ENCODE results near the gene CMKLR1.

DNA sequence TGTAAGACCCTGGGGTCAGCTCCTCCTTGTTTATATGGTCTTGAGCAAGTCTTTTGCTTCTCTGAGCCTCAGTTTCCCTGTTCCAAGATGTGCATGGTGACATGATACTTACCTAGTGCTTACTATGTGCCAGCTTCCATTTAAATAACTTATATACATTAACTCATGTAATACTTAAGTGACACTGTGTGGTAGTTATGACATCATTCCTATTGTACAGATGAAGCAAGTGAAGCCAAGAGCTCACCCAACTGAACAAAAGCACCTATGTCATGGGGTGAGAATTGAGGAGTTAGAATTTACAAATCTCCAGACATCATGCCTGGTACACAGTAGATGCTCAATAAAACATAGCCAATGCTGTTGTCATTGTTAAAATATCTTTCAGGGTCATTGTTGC lies 41.3 kb upstream of the CMKLR1 start:
- TF ChIP-seq, protein P1, sequence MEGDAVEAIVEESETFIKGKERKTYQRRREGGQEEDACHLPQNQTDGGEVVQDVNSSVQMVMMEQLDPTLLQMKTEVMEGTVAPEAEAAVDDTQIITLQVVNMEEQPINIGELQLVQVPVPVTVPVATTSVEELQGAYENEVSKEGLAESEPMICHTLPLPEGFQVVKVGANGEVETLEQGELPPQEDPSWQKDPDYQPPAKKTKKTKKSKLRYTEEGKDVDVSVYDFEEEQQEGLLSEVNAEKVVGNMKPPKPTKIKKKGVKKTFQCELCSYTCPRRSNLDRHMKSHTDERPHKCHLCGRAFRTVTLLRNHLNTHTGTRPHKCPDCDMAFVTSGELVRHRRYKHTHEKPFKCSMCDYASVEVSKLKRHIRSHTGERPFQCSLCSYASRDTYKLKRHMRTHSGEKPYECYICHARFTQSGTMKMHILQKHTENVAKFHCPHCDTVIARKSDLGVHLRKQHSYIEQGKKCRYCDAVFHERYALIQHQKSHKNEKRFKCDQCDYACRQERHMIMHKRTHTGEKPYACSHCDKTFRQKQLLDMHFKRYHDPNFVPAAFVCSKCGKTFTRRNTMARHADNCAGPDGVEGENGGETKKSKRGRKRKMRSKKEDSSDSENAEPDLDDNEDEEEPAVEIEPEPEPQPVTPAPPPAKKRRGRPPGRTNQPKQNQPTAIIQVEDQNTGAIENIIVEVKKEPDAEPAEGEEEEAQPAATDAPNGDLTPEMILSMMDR (IDR thresholded peaks at IDR 0.05; ENCODE audit: low read length): no peak
- no peak for TF ChIP-seq EZH2 (IDR thresholded peaks at IDR 0.05; ENCODE audit: borderline replicate concordance, low read length)
